Astrocyte of the spinal cord (primary cell): Measurements from ENCODE around the gene ABCC3.

Source experiments
- DNase-seq: peaks from one replicate; pipeline ENCODE4 v3.0.0; 2011; ENCODE audit warnings: low read depth, low spot score
- H3K4me3 ChIP-seq: 2 replicates; pipeline ENCODE4 v1.5.1; 2011; ENCODE audit warnings: low read depth, mild to moderate bottlenecking, low read length, moderate library complexity
- in situ Hi-C: cut with HindIII; loops from 2 replicates; pipeline ENCODE4 v1.10.0; 2017; ENCODE audit warnings: low sequenced_read_pairs
- TF ChIP-seq, protein P1 (sequence below): IDR thresholded peaks from 2 replicates; pipeline ENCODE4 v1.5.1; 2012; ENCODE audit warnings: low read depth, mild to moderate bottlenecking, low read length, inconsistent platforms

ABCC3 gene

DNA sequence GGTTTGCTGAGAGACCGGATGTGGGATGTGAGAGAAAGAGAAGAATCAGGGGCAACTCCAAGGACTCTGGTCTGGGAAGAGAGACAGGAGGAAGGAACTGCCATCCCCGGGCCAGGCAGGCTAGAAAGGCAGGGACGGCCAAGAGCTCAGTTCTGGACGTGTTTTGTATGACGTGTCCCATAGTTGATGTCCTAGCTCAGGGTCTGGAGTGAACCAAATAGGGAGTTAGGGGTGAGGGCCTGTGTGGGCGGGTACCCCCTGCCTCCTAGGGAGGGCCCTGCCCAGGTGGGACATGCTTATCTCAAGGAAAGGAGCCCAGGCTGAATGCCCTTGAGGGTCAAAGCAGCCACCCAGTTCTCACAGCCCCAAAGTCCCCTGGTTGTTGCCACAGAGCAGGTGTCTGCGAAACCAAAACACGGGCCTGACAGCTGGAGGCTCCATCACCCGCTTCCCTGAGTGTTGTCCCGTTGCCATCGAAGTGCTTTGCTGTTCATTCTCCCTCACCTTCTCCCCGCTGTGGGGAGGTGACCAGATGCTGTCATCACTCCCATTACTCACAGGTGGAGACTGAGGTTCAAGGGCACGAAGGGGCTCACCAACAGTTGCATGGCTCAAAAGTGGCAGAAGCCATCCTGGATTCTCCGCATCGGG, 7.5 kb downstream of the ABCC3 start:
- H3K4me3 ChIP-seq = no peak overlapping the region
- DNase-seq = no peak
- TF ChIP-seq, protein P1, sequence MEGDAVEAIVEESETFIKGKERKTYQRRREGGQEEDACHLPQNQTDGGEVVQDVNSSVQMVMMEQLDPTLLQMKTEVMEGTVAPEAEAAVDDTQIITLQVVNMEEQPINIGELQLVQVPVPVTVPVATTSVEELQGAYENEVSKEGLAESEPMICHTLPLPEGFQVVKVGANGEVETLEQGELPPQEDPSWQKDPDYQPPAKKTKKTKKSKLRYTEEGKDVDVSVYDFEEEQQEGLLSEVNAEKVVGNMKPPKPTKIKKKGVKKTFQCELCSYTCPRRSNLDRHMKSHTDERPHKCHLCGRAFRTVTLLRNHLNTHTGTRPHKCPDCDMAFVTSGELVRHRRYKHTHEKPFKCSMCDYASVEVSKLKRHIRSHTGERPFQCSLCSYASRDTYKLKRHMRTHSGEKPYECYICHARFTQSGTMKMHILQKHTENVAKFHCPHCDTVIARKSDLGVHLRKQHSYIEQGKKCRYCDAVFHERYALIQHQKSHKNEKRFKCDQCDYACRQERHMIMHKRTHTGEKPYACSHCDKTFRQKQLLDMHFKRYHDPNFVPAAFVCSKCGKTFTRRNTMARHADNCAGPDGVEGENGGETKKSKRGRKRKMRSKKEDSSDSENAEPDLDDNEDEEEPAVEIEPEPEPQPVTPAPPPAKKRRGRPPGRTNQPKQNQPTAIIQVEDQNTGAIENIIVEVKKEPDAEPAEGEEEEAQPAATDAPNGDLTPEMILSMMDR = no peak
- in situ Hi-C loops = no loop called here

DNA sequence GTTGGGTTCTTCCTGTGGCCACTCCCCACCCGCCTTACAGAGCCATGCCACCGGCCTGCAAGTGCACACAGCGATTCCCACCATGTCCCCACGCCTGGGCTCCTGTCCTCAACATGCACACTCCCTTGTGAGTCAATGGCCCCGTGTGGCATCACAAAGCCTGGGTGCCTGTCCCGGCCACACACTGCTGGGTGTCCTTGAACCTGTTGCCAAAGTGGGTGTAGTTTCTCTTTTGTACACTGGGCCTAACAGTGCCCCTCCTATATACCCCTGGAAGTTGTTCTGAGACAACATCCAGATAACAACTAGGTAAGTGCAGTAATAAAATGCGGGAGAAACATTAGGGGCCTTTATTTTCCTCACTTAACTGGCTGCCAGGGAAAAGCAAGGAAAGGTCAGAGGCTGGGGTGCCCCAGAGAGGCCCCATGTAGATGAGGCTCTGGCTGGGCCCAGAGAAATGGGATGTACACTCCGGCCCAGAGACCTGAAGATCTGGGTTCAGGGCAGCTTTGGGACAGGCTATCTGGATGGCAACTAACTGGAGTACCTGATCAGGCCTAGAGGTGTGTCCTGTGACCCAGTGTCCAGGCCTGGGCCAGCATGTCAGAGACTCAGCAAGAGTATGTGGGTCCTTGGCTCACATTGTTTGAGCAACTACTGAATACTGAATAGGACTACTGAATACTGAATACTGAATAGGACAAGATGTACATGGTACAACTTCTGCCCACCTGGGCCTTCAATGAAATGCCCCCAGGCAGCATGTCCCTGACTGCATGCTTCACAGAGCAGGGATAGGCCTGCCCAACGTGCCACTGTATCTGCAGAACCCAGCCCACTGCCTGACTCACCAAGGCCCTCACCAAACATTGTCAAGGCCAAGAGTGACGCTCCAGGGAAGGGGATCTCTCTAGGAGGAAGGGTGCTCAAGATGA, 8.3 kb downstream of the ABCC3 start:
- no peak overlapping the region for H3K4me3 ChIP-seq
- in situ Hi-C loops = no loop called here
- DNase-seq = no peak
- TF ChIP-seq, protein P1 = no peak

DNA sequence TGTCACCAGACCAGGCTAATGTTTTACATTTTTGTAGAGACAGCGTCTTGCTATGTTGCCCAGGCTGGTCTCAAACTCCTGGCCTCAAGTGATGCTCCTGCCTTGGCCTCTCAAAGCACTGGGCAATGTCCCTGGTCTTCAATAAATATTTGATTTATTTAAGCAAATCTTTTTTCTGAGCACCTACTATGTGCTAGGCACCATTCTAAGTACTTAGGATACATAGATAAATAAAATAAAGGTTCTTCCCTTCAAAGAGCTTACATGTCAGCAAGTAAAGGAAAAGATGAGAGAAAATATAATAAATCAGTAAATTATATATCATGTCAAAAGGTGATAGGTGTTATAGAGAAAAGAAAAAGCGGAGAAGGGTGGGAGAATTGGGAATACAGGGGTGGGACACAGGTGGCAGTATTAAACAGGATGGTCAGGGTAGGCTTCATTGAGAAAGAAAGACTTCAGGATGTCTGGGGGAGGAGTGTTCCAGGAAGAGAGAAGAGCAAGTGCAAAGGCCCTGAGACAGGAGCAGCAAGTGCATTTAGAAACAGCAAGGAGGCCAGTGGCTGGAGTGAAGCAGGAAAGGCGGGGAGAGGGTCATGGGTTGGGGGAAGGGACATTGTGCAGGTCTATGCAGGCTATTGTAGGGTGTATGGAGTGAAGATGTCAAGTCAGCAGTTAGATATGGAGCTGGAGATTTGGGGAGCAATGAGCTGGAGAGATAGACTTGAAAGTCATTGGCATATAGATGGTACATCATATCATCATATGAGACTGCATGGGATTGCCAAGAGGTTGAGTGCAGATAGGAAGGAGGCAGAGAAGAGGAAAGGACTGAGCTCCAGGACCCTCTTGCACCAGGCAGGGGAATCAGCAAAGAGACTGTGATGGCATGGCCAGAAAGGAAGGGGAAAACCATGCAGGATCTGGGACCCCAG, 11.3 kb downstream of the ABCC3 start:
- in situ Hi-C loops = no loop called here
- no peak overlapping the region for H3K4me3 ChIP-seq
- TF ChIP-seq, protein P1 = no peak
- no peak for DNase-seq

DNA sequence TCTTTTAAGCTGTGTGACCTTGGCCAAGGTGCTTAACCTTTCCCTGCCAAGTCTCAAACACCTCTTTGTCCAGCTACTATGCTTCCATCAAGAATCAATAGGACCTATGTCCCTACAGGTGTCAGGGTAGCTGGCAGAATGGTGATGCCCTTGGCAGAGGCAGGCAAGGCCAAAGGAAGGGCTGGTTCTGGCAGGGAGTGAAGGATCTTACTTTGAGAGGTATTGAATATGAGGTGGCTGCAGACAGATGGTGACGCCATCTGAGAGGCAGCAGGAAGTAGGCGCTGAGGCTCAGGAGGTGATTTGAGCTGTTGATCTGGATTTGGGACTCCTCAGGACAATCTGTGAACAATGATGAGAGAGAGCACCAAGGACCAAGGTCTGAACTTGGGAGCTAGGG, 12.5 kb downstream of the ABCC3 start:
- in situ Hi-C loops = no loop called here
- no peak overlapping the region for H3K4me3 ChIP-seq
- DNase-seq = no peak
- TF ChIP-seq, protein P1 = no peak

DNA sequence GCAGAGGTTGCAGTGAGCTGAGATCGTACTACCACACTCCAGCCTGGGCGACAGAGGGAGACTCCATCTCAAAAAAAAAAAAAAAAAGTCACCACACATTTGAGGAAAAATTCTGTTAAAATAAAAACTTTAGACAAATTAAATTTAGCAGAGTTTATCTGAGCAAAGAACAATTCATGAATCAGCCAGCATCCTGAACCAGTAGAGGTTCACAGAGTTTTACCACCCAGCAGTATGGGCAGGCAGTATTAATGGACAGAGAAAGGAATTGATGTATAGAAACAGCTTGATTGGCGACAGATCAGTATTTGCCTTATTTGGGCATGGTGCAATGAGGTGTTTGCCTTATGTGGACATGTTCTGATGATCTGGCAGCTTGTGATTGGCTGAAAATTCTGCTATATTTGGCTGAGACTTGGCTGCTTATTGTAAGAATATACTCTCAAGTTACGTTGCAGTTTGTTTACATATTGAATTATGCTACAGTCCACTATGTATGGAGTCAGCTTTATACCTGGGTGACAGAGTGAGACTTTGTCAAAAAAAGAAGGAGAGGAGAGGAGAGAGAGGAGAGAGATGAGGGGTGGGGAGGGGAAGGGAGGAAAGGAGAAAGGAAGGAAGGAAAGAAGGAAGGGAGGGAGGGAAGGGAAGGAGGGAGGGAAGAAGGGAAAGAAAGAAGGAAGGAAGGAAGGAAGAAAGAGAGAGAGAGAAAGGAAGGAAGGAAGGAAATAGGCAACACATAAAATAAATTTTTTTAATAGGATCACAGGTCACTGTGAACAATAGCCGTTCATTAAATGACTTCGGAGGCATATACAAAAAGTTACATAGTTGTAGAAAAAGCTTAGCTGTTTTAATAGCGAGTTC, 14.6 kb downstream of the ABCC3 start:
- DNase-seq = peak; percentile 32
- no peak overlapping the region for H3K4me3 ChIP-seq
- in situ Hi-C loops = no loop called here
- TF ChIP-seq, protein P1 = no peak
